ENCODE measurements around the gene ATF6B. TPM values are rescaled to one million over a fixed set of nuclear protein-coding genes. Genes with fewer than 3 reads are reported as not detected.

ATF6B gene
- total and polyA plus RNA-seq, 2 experiments from 2014 or later = 24.9 to 26.1 TPM

- no peak for TF ChIP-seq ZNF462 (CRISPR knock-in tag; IDR thresholded peaks at IDR 0.05)
- TF ChIP-seq ZNF114 (CRISPR knock-in tag; IDR thresholded peaks at IDR 0.05) = no peak
- TF ChIP-seq NANOG (IDR thresholded peaks at IDR 0.05; ENCODE audit: borderline replicate concordance) = no peak
- TF ChIP-seq JUNB (IDR thresholded peaks at IDR 0.05; ENCODE audit: unreplicated experiment) = no peak
- TF ChIP-seq CREB1 (CRISPR knock-in tag; IDR thresholded peaks at IDR 0.05; ENCODE audit: low read depth) = no peak
Observed at GRCh38 chr6:32084780-32085179, 43.3 kb downstream of the ATF6B start (continued).

GRCh38 chr6:32083812-32084768 lies 44.0 kb downstream of the ATF6B start:
- no peaks in the 10 kb centered on the region for H3K36me3 ChIP-seq (ENCODE audit: insufficient read depth)
- DNase-seq (ENCODE audit: low spot score) = no peak
- H3K4me3 ChIP-seq = no peak overlapping the region
- peaks cover 3% of the 10 kb centered on the region; the same call in 1 of the 2 replicates for H3K4me1 ChIP-seq (ENCODE audit: insufficient read depth)
- H2AFZ ChIP-seq = no peak overlapping the region
- no peaks in the 10 kb centered on the region; the same call in 2 of the 3 replicates for H3K36me3 Mint-ChIP-seq (ENCODE audit: low read depth)
- H4K20me1 ChIP-seq (replicated peaks; ENCODE audit: insufficient read depth) = no peaks in the 10 kb centered on the region
- H3K4me2 ChIP-seq = no peak overlapping the region
- no peak overlapping the region; the same call in 1 of the 2 replicates for H3K27ac Mint-ChIP-seq
- ATAC-seq = no peak
- TF ChIP-seq STAT1 (IDR thresholded peaks at IDR 0.05; ENCODE audit: unreplicated experiment) = no peak
- no peak overlapping the region for H3K4me3 Mint-ChIP-seq
- no peaks in the 10 kb centered on the region for H3K9me2 ChIP-seq (ENCODE audit: insufficient read depth)
- H3F3A ChIP-seq (replicated peaks; ENCODE audit: low read depth) = no peaks in the 10 kb centered on the region
- no peak overlapping the region for H3K27ac ChIP-seq (ENCODE audit: low read depth)
- peaks cover 11% of the 10 kb centered on the region for H3K27me3 ChIP-seq (ENCODE audit: insufficient read depth)
- H3K27me3 Mint-ChIP-seq (ENCODE audit: insufficient read depth, low read depth, poor library complexity) = peaks cover 24% of the 10 kb centered on the region
- H3K9me3 Mint-ChIP-seq = no peaks in the 10 kb centered on the region; the same call in 2 of the 3 replicates
- peaks cover 16% of the 10 kb centered on the region; the same call in 2 of the 3 replicates for H3K4me1 Mint-ChIP-seq
- H3K79me2 ChIP-seq (replicated peaks; ENCODE audit: insufficient read depth) = no peaks in the 10 kb centered on the region

Measured in GM23338 (cell line).